Activated naive CD4-positive, alpha-beta T cell treated with anti-CD3 and anti-CD28 coated beads for 36 hours (primary cell): Measurements from ENCODE around the gene RELN. TPM values are rescaled to one million over a fixed set of nuclear protein-coding genes. Genes with fewer than 3 reads are reported as not detected.

Source experiments
- CTCF ChIA-PET: fragments of 350-600 bp; sonication (Branson Sonifier 250); formaldehyde crosslinking; loops from one replicate; lab custom pipeline; 2021; ENCODE audit warnings: antibody characterized with exemption; lab: Charles Lee
- DNase-seq: peaks from one replicate; pipeline ENCODE4 v3.0.0-alpha.2; 2020
- H3K27ac Mint-ChIP-seq: one replicate; pipeline ENCODE4 v1.8.0; 2021; ENCODE audit warnings: mild to moderate bottlenecking, mixed read lengths
- H3K27me3 Mint-ChIP-seq: one replicate; pipeline ENCODE4 v1.8.0; 2021; ENCODE audit warnings: low read depth, mixed read lengths
- H3K36me3 Mint-ChIP-seq: one replicate; pipeline ENCODE4 v1.8.0; 2021; ENCODE audit warnings: low read depth, mixed read lengths
- H3K4me1 Mint-ChIP-seq: one replicate; pipeline ENCODE4 v1.8.0; 2021; ENCODE audit warnings: low read depth, mixed read lengths
- H3K4me3 Mint-ChIP-seq: one replicate; pipeline ENCODE4 v1.8.0; 2021; ENCODE audit warnings: mild to moderate bottlenecking, moderate library complexity, mixed read lengths
- H3K9me3 Mint-ChIP-seq: one replicate; pipeline ENCODE4 v1.8.0; 2021; ENCODE audit warnings: mixed read lengths
- intact Hi-C: fragments of 100-400 bp; cut with micrococcal nuclease; formaldehyde crosslinking; loops from one replicate; pipeline ENCODE4 v1.15.1; 2023
- total RNA-seq, 2 experiments: library from RNA; stranded (reverse); gene quantifications; one replicate each; pipeline ENCODE4 v1.2.3, GENCODE V29; 2021

RELN gene
- total RNA-seq, 2 experiments from 2014 or later, result not detected

- DNase-seq, result no peak
- Mint-ChIP-seq H3K4me1 (no peaks in the 10 kb centered on the region), H3K9me3 (no peaks in the 10 kb centered on the region), H3K36me3 (no peaks in the 10 kb centered on the region), H3K27ac (no peak overlapping the region), H3K4me3 (no peak overlapping the region), H3K27me3 (peaks cover 2% of the 10 kb centered on the region)
- intact Hi-C loops, result no loop called here
- CTCF ChIA-PET, result no interaction called here
Observed at GRCh38 chr7:103547451-103548284, 441.8 kb downstream of the RELN start.

GRCh38 chr7:103542470-103542869, 447.0 kb downstream of the RELN start:
- H3K27me3 Mint-ChIP-seq, result peaks cover 4% of the 10 kb centered on the region
- DNase-seq, result no peak
- H3K9me3 Mint-ChIP-seq, result no peaks in the 10 kb centered on the region
- H3K4me1 Mint-ChIP-seq, result no peaks in the 10 kb centered on the region
- CTCF ChIA-PET, result no interaction called here
- no peak overlapping the region for H3K27ac Mint-ChIP-seq
- H3K36me3 Mint-ChIP-seq, result no peaks in the 10 kb centered on the region
- intact Hi-C loops, result no loop called here
- no peak overlapping the region for H3K4me3 Mint-ChIP-seq

DNA sequence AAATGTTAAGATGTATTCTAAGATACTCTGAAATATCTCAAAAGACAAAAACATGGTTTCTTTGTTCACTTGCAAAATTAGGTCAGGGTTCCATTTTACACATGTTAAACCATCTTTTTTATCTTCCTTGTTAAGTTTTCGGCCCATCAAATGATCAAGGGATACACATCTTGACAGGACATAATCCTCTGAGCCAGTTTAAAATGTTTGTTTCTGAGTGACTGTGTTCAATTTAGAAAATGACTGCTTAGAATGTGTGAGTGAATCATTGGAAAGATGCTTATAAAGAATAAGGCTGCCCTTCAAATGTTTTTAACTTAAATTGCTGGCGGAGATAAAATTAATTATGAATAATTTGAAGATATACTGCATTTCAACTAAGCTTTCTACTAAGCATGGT, 447.5 kb downstream of the RELN start:
- Mint-ChIP-seq H3K27ac (no peak overlapping the region), H3K36me3 (no peaks in the 10 kb centered on the region), H3K4me1 (no peaks in the 10 kb centered on the region), H3K9me3 (no peaks in the 10 kb centered on the region), H3K27me3 (peaks cover 4% of the 10 kb centered on the region), H3K4me3 (no peak overlapping the region)
- intact Hi-C loops, result no loop called here
- CTCF ChIA-PET, result no interaction called here
- no peak for DNase-seq

DNA sequence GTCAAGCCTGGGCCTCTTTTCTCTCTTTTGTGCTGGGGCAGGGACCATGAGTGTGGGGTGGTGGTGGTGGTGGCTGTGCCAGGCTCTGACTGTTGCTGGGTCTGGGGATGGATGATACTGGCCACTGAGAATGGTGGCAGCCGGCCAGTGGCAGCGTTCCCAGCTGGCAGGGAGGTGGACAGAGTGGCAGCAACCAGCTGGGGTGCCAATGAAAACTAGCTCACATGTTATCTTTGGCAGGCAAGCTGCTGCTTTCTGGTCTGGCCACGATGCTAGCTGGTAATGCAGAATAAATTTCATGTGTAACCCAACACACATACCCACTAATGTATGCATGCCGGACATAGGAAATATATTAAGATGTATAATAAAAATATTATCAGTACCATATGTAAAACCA, 448.4 kb downstream of the RELN start:
- intact Hi-C loops, result no loop called here
- DNase-seq, result no peak
- Mint-ChIP-seq H3K27ac (no peak overlapping the region), H3K4me1 (no peaks in the 10 kb centered on the region), H3K9me3 (no peaks in the 10 kb centered on the region), H3K36me3 (no peaks in the 10 kb centered on the region), H3K27me3 (peaks cover 4% of the 10 kb centered on the region), H3K4me3 (no peak overlapping the region)
- CTCF ChIA-PET, result no interaction called here

DNA sequence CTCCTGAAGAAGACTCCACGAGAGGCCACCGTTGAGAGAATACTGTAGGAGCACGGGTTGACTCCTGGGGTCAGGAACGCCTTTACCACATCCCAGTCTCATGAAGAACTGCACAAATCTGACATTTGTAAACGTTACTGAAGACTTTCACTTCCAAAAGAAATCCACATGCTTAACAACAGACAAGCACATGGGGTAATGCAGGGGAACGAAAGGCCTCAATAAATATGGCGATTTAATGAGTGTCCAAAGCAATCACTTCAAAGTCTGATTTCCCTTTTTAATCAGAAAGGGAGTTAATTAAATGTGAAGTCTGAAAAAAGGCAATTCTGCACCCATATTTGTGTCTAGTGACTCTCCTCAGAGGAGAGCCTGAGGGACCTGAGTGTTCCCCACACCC, 449.1 kb downstream of the RELN start:
- Mint-ChIP-seq H3K9me3 (no peaks in the 10 kb centered on the region), H3K4me1 (no peaks in the 10 kb centered on the region), H3K36me3 (no peaks in the 10 kb centered on the region), H3K27ac (no peak overlapping the region), H3K27me3 (peaks cover 4% of the 10 kb centered on the region), H3K4me3 (no peak overlapping the region)
- intact Hi-C loops, result no loop called here
- CTCF ChIA-PET, result no interaction called here
- DNase-seq, result no peak

DNA sequence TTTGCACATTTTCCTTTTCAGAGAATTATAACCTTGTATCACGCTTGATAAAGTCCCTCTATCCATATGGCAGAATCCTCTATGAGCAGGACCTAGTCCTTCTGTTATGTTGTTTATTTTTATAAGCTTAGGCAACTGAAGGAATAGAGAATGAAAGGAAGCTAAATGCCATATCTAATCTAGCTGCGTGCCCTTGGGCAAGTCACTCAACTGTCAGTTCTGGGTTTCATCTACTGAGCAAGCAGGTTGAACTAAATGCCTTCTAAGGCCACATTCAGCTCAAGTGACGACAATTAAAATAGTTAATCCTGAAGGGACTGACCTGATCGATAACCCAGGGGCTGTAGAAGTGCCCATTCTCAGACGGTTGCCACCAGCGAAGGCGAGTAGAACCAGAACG, 449.6 kb downstream of the RELN start:
- H3K4me3 Mint-ChIP-seq, result no peak overlapping the region
- CTCF ChIA-PET, result no interaction called here
- no peaks in the 10 kb centered on the region for H3K36me3 Mint-ChIP-seq
- H3K27me3 Mint-ChIP-seq, result peaks cover 4% of the 10 kb centered on the region
- H3K27ac Mint-ChIP-seq, result no peak overlapping the region
- no peaks in the 10 kb centered on the region for H3K9me3 Mint-ChIP-seq
- no peak for DNase-seq
- intact Hi-C loops, result no loop called here
- no peaks in the 10 kb centered on the region for H3K4me1 Mint-ChIP-seq

DNA sequence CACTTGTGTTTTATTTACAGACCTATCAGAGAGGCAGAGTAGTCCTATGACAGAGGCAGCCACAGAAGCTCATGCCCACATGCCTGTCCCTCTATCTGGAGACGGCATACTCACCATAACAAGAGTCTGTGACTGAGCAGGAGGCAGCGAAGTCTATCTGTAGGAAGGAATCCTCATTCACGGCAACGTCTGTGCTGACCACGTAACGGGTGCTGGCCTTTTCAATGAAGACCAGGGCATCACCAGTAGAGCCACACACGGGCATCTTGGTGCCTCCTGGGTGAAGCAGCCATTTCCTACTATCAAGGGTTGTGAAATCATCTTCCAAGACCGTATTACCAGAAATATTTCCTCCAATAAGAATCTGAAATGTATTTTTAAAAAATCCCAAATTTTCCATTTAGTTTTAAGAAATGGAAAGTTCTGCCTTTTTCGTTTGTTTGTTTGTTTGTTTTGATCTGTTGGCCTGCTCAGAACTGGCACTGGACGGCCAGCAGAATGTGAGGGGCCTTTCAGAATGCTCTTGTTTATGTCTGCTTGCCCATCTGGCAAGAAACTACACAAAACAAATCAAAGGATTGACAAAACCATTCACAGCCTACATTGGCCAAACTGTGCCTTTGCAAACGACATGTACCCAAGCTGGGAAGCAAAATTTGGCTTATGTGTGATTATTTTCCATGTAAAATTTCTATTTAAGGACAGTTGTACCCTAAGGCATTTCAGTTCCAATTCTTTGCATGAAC, 450.3 kb downstream of the RELN start:
- no peaks in the 10 kb centered on the region for H3K9me3 Mint-ChIP-seq
- intact Hi-C loops, result no loop called here
- no peaks in the 10 kb centered on the region for H3K4me1 Mint-ChIP-seq
- H3K27me3 Mint-ChIP-seq, result peaks cover 4% of the 10 kb centered on the region
- DNase-seq, result no peak
- H3K4me3 Mint-ChIP-seq, result no peak overlapping the region
- H3K36me3 Mint-ChIP-seq, result no peaks in the 10 kb centered on the region
- CTCF ChIA-PET, result no interaction called here
- H3K27ac Mint-ChIP-seq, result no peak overlapping the region

DNA sequence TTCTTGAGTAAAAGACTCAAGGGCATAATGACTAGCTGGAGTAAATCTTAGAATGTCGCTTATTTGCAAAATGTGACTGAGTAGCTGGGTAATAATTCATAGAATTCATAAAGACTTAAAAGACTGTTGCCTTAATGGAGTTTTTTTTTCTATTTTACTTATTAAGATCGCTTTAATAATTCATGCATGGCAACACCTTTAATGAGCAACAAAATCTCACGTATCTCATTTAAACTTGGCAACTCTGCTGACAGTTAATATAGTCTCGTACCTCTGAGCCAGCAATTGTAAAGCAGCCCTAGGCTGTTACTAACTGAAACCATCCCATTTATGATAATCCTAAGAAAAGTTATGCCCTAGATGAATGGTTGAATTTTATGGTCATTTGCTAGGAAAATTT, 455.7 kb downstream of the RELN start:
- Mint-ChIP-seq H3K9me3 (no peaks in the 10 kb centered on the region), H3K36me3 (no peaks in the 10 kb centered on the region), H3K4me3 (no peak overlapping the region), H3K27me3 (peaks cover 8% of the 10 kb centered on the region), H3K4me1 (no peaks in the 10 kb centered on the region), H3K27ac (no peak overlapping the region)
- intact Hi-C loops, result no loop called here
- CTCF ChIA-PET, result interaction anchor here (0.5 kb wide), 1 partner anchor 10 kb away, joined by 3 read pairs; no protein-coding TSS in a partner anchor
- DNase-seq, result no peak

- H3K27ac Mint-ChIP-seq, result no peak overlapping the region
- no peaks in the 10 kb centered on the region for H3K4me1 Mint-ChIP-seq
- H3K27me3 Mint-ChIP-seq, result peaks cover 8% of the 10 kb centered on the region
- no peaks in the 10 kb centered on the region for H3K36me3 Mint-ChIP-seq
- DNase-seq, result no peak
- intact Hi-C loops, result no loop called here
- H3K9me3 Mint-ChIP-seq, result no peaks in the 10 kb centered on the region
- H3K4me3 Mint-ChIP-seq, result no peak overlapping the region
- CTCF ChIA-PET, result no interaction called here
Observed at GRCh38 chr7:103532955-103533354, 456.5 kb downstream of the RELN start.

DNA sequence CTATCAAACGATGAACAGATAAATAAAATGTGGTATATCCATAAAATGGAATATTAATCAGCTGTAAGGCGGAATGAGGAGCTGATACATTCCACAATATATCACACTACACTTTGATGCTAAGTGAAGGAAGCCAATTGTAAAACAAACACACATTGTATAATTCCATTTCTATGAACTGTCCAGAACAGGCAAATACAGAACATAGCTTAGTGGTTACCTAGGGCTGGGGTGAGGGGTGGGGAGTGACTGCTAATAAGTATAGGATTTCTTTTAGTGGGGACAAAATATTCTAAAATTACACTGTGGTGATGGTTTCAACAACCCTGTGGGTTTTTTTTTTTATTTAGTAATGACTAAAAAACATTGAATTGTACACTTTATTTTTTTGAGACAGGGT, 461.3 kb downstream of the RELN start:
- intact Hi-C loops, result no loop called here
- Mint-ChIP-seq H3K27me3 (peaks cover 5% of the 10 kb centered on the region), H3K4me1 (no peaks in the 10 kb centered on the region), H3K4me3 (no peak overlapping the region), H3K9me3 (no peaks in the 10 kb centered on the region), H3K36me3 (no peaks in the 10 kb centered on the region), H3K27ac (no peak overlapping the region)
- no peak for DNase-seq
- CTCF ChIA-PET, result no interaction called here

- Mint-ChIP-seq H3K27ac (no peak overlapping the region), H3K4me1 (no peaks in the 10 kb centered on the region), H3K9me3 (no peaks in the 10 kb centered on the region), H3K4me3 (no peak overlapping the region), H3K27me3 (peaks cover 2% of the 10 kb centered on the region), H3K36me3 (no peaks in the 10 kb centered on the region)
- DNase-seq, result no peak
- intact Hi-C loops, result no loop called here
- CTCF ChIA-PET, result interaction anchor here (1.1 kb wide), 1 partner anchor 46 kb away, joined by 5 read pairs; no protein-coding TSS in a partner anchor
Observed at GRCh38 chr7:103525937-103526336, 463.5 kb downstream of the RELN start.

- no peak overlapping the region for H3K4me3 Mint-ChIP-seq
- H3K9me3 Mint-ChIP-seq, result no peaks in the 10 kb centered on the region
- no peak overlapping the region for H3K27ac Mint-ChIP-seq
- no peaks in the 10 kb centered on the region for H3K36me3 Mint-ChIP-seq
- H3K27me3 Mint-ChIP-seq, result peaks cover 2% of the 10 kb centered on the region
- CTCF ChIA-PET, result interaction anchor here (0.7 kb wide), 1 partner anchor 10 kb away, joined by 3 read pairs; no protein-coding TSS in a partner anchor
- intact Hi-C loops, result loop anchor here (1.0 kb wide), 2 partner anchors 632 to 636 kb away; no protein-coding TSS in a partner anchor
- no peaks in the 10 kb centered on the region for H3K4me1 Mint-ChIP-seq
- DNase-seq, result no peak
Observed at GRCh38 chr7:103524042-103524907, 465.2 kb downstream of the RELN start.
